AG04450 (cell line): ENCODE measurements around the gene DOCK9. TPM values are rescaled to one million over a fixed set of nuclear protein-coding genes. Genes with fewer than 3 reads are reported as not detected.

Source experiments
- CTCF ChIA-PET: fragments of 300-600, 350-600 bp; formaldehyde crosslinking; extraction: SDS; loops from one replicate; lab custom pipeline; 2022; ENCODE audit warnings: antibody characterized with exemption, inconsistent platforms; lab: Charles Lee
- POLR2A ChIA-PET: fragments of 350-600 bp; formaldehyde crosslinking; extraction: SDS; loops from one replicate; lab custom pipeline; 2021; ENCODE audit warnings: antibody characterized with exemption, inconsistent platforms; lab: Yijun Ruan, JAX
- DNase-seq: peaks from one replicate; pipeline ENCODE4 v3.0.0-alpha.2; 2011; ENCODE audit warnings: low read depth, low spot score
- H3K27ac ChIP-seq: one replicate; pipeline ENCODE4 v1.5.1; 2012; ENCODE audit warnings: low read depth, low read length, control low read depth
- H3K27me3 ChIP-seq: one replicate; pipeline ENCODE4 v1.6.0; 2012; ENCODE audit warnings: low read length; ENCODE audit not compliant: control insufficient read depth, insufficient read depth
- H3K4me3 ChIP-seq: 2 replicates; pipeline ENCODE4 v1.5.1; 2011; ENCODE audit warnings: mild to moderate bottlenecking, low read depth, low read length, control low read depth
- H3K9me3 ChIP-seq: 2 replicates; pipeline ENCODE4 v1.5.1; 2012; ENCODE audit warnings: low read length; ENCODE audit not compliant: control insufficient read depth, insufficient read depth
- CTCF ChIP-seq: IDR thresholded peaks from 2 replicates; pipeline ENCODE4 v1.5.1; 2011; ENCODE audit warnings: low read depth, low read length, control low read depth, inconsistent platforms
- polyA plus RNA-seq: library from polyadenylated mRNA; depleted of rRNA; stranded (reverse); fragments of >200 nt; gene quantifications from 2 replicates; pipeline ENCODE4 v1.2.3, GENCODE V29; 2011

The DOCK9 gene
- polyA plus RNA-seq, 1 experiment, result 9.6 TPM

GRCh38 chr13:98912846-98913245, 65.0 kb downstream of the DOCK9 start:
- TF ChIP-seq CTCF, result no peak
- no peak overlapping the region for H3K27ac ChIP-seq
- no peaks in the 10 kb centered on the region for H3K9me3 ChIP-seq
- H3K4me3 ChIP-seq, result no peak overlapping the region
- POLR2A ChIA-PET, result no interaction called here
- CTCF ChIA-PET, result interaction anchor here (1.2 kb wide), 1 partner anchor 50 kb away, joined by 4 read pairs; no protein-coding TSS in a partner anchor
- DNase-seq, result no peak
- H3K27me3 ChIP-seq, result no peaks in the 10 kb centered on the region

DNA sequence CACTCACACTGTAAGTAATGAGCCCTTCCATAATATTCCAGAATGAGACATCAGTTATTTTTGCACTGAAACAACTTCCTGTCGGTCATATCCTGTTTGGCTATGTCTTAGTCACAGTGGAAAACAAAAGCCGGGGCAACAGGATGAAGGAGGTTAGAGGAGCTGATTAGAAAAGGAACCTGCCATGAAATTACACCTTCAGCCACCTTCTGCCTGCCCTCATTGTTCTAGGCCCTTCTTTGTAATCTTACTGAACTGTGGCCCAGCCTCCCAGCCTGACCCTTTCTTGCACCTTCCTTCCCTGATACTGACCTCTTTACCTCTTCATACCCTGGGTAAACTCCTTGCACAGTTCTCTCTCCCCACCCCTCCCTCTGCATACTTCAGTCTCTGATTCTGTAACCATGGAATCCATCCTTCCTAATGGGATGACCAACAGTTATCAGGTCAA, 67.3 kb downstream of the DOCK9 start:
- Histone ChIP-seq H3K27ac (peak overlapping the region; percentile 22), H3K9me3 (no peaks in the 10 kb centered on the region), H3K4me3 (no peak overlapping the region), H3K27me3 (no peaks in the 10 kb centered on the region)
- POLR2A ChIA-PET, result no interaction called here
- CTCF ChIA-PET, result no interaction called here
- no peak for DNase-seq
- TF ChIP-seq CTCF, result no peak

- ChIA-PET POLR2A (no interaction called here), CTCF (interaction anchor here (0.5 kb wide), 1 partner anchor 577 kb away, joined by 4 read pairs; no protein-coding TSS in a partner anchor)
- Histone ChIP-seq H3K27me3 (no peaks in the 10 kb centered on the region), H3K9me3 (no peaks in the 10 kb centered on the region), H3K27ac (no peak overlapping the region), H3K4me3 (no peak overlapping the region)
- TF ChIP-seq CTCF, result no peak
- no peak for DNase-seq
Observed at GRCh38 chr13:98909016-98909415, 68.8 kb downstream of the DOCK9 start.

- Histone ChIP-seq H3K27ac (no peak overlapping the region), H3K9me3 (no peaks in the 10 kb centered on the region), H3K27me3 (no peaks in the 10 kb centered on the region), H3K4me3 (no peak overlapping the region)
- no peak for TF ChIP-seq CTCF
- CTCF ChIA-PET, result no interaction called here
- DNase-seq, result no peak
- POLR2A ChIA-PET, result no interaction called here
Observed at GRCh38 chr13:98906746-98907502, 70.9 kb downstream of the DOCK9 start.

DNA sequence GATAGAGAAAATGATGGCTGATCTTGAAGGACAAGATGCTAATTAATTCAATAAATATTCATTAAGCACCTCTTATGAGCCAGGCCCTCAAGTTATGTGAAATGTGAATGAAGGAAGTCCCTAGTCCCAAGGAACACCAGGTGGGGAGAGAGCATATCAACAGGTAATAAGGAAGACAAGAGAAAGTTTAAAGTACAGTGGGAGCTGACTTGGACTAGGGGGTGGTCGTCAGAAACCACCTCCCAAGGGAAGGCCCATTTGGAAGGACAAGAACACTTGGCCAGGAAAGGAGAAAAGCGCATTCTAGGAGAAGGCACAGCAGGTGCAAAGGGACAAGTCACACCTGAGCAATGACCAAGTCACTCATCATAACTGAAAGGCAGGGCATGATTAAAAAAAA, 72.7 kb downstream of the DOCK9 start:
- H3K4me3 ChIP-seq, result no peak overlapping the region
- ChIA-PET POLR2A (no interaction called here), CTCF (no interaction called here)
- no peak for DNase-seq
- H3K27ac ChIP-seq, result no peak overlapping the region
- no peaks in the 10 kb centered on the region for H3K27me3 ChIP-seq
- no peak for TF ChIP-seq CTCF
- no peaks in the 10 kb centered on the region for H3K9me3 ChIP-seq
